Panc1 (cell line): Measurements from ENCODE around the gene ADD1.

Experiments
- CTCF ChIP-seq: fragments of 450-650 bp; IDR thresholded peaks from 2 replicates; pipeline ENCODE4 v1.5.1; 2017; ENCODE audit warnings: mild to moderate bottlenecking
- POLR2AphosphoS5 ChIP-seq: IDR thresholded peaks from 2 replicates; pipeline ENCODE4 v1.6.1; 2012; ENCODE audit warnings: mild to moderate bottlenecking, low read depth, low read length, moderate library complexity
- SIN3A ChIP-seq: IDR thresholded peaks from 2 replicates; pipeline ENCODE4 v1.6.1; 2012; ENCODE audit warnings: low read depth, mild to moderate bottlenecking, low read length, moderate library complexity, borderline replicate concordance; ENCODE audit not compliant: insufficient read depth
- TCF7L2 ChIP-seq: IDR thresholded peaks from 2 replicates; pipeline ENCODE4 v1.6.1; 2011; ENCODE audit warnings: mild to moderate bottlenecking, low read depth, low read length, inconsistent platforms

- no peak for TF ChIP-seq CTCF
- TF ChIP-seq TCF7L2: no peak
- no peak for TF ChIP-seq POLR2AphosphoS5
- no peak for TF ChIP-seq SIN3A
These were observed 63.6 kb downstream of the ADD1 start for GRCh38 chr4:2907226-2907625.
